Measurements from ENCODE around the gene UBE2I.
A peak's percentile ranks its signal among the peaks of the same experiment; 100 is the strongest.

UBE2I gene

DNA sequence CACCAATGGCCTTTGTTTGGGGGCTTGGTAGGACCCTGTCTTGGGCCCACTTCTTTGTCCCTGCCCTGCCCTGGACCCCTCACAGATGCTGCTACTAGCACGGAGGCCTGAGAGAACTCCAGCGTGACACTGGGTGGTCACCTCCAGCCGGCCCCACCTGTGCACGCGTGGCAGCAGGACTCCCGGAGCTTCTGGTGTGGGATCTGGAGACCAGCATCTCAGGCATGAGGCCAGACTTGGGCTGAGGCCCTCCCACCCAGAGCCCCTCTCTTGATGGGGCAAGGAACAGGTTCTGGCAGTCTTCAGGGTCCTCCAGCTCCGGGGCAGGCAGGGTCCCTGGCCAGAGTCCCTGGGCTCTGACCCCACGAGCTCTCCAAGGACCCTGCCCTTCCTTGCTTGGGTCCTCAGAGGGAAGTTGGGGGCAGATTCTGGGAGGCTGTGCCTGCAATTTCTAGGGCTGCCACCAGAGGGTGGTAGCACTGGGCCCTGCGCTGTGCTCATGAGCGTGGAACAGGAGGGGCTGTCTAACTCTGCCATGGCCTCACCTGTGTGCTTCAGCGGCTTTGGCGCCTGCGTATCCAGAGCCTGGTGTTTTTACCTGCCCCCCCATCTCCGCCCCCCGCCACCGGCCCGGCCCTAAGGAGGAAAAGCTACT lies 21.0 kb downstream of the UBE2I start:
- Histone ChIP-seq H3K4me3 (ENCODE audit: severe bottlenecking) (no peak overlapping the region), H3K9me3 (ENCODE audit: severe bottlenecking) (no peaks in the 10 kb centered on the region), H3K27ac (ENCODE audit: poor library complexity, severe bottlenecking) (no peak overlapping the region), H3K27me3 (ENCODE audit: insufficient read depth, poor library complexity, severe bottlenecking) (peaks cover 38% of the 10 kb centered on the region), H3K4me1 (ENCODE audit: insufficient read depth, poor library complexity, severe bottlenecking) (peaks cover 6% of the 10 kb centered on the region), H3K36me3 (ENCODE audit: low read depth) (peaks cover under 1% of the 10 kb centered on the region; the same call in 1 of the 2 replicates)
- TF ChIP-seq, protein P1, sequence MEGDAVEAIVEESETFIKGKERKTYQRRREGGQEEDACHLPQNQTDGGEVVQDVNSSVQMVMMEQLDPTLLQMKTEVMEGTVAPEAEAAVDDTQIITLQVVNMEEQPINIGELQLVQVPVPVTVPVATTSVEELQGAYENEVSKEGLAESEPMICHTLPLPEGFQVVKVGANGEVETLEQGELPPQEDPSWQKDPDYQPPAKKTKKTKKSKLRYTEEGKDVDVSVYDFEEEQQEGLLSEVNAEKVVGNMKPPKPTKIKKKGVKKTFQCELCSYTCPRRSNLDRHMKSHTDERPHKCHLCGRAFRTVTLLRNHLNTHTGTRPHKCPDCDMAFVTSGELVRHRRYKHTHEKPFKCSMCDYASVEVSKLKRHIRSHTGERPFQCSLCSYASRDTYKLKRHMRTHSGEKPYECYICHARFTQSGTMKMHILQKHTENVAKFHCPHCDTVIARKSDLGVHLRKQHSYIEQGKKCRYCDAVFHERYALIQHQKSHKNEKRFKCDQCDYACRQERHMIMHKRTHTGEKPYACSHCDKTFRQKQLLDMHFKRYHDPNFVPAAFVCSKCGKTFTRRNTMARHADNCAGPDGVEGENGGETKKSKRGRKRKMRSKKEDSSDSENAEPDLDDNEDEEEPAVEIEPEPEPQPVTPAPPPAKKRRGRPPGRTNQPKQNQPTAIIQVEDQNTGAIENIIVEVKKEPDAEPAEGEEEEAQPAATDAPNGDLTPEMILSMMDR (IDR thresholded peaks at IDR 0.05; ENCODE audit: poor library complexity, severe bottlenecking) = peak; percentile 30
- no peak for ATAC-seq (ENCODE audit: low read depth)
- no peak for DNase-seq (ENCODE audit: low spot score)

- DNase-seq (ENCODE audit: low spot score) (no peak), ATAC-seq (ENCODE audit: low read depth) (no peak)
- no peak overlapping the region for H3K4me3 ChIP-seq (ENCODE audit: severe bottlenecking)
- TF ChIP-seq, protein P1 (IDR thresholded peaks at IDR 0.05; ENCODE audit: poor library complexity, severe bottlenecking) = no peak
- H3K36me3 ChIP-seq (ENCODE audit: low read depth) = no peaks in the 10 kb centered on the region
- peaks cover 44% of the 10 kb centered on the region for H3K27me3 ChIP-seq (ENCODE audit: insufficient read depth, poor library complexity, severe bottlenecking)
- H3K4me1 ChIP-seq (ENCODE audit: insufficient read depth, poor library complexity, severe bottlenecking) = peaks cover 6% of the 10 kb centered on the region
- no peaks in the 10 kb centered on the region for H3K9me3 ChIP-seq (ENCODE audit: severe bottlenecking)
- no peak overlapping the region for H3K27ac ChIP-seq (ENCODE audit: poor library complexity, severe bottlenecking)
Observed at GRCh38 chr16:1330931-1331711, 21.7 kb downstream of the UBE2I start.

GRCh38 chr16:1331712-1332617 lies 22.5 kb downstream of the UBE2I start:
- ATAC-seq (ENCODE audit: low read depth) (peak; percentile 31; the same call in 1 of the 3 replicates), DNase-seq (ENCODE audit: low spot score) (no peak)
- H3K9me3 ChIP-seq (ENCODE audit: severe bottlenecking) = no peaks in the 10 kb centered on the region
- H3K4me1 ChIP-seq (ENCODE audit: insufficient read depth, poor library complexity, severe bottlenecking) = peaks cover 6% of the 10 kb centered on the region
- H3K4me3 ChIP-seq (ENCODE audit: severe bottlenecking) = no peak overlapping the region
- H3K27me3 ChIP-seq (ENCODE audit: insufficient read depth, poor library complexity, severe bottlenecking) = peaks cover 44% of the 10 kb centered on the region
- TF ChIP-seq, protein P1 (IDR thresholded peaks at IDR 0.05; ENCODE audit: poor library complexity, severe bottlenecking) = no peak
- no peaks in the 10 kb centered on the region for H3K36me3 ChIP-seq (ENCODE audit: low read depth)
- no peak overlapping the region for H3K27ac ChIP-seq (ENCODE audit: poor library complexity, severe bottlenecking)

GRCh38 chr16:1332618-1333148 lies 23.2 kb downstream of the UBE2I start:
- H3K4me3 ChIP-seq (ENCODE audit: severe bottlenecking) = no peak overlapping the region
- no peaks in the 10 kb centered on the region for H3K9me3 ChIP-seq (ENCODE audit: severe bottlenecking)
- peaks cover 6% of the 10 kb centered on the region for H3K4me1 ChIP-seq (ENCODE audit: insufficient read depth, poor library complexity, severe bottlenecking)
- TF ChIP-seq, protein P1 (IDR thresholded peaks at IDR 0.05; ENCODE audit: poor library complexity, severe bottlenecking) = no peak
- H3K27me3 ChIP-seq (ENCODE audit: insufficient read depth, poor library complexity, severe bottlenecking) = peaks cover 44% of the 10 kb centered on the region
- DNase-seq (ENCODE audit: low spot score) (no peak), ATAC-seq (ENCODE audit: low read depth) (no peak)
- H3K27ac ChIP-seq (ENCODE audit: poor library complexity, severe bottlenecking) = no peak overlapping the region
- H3K36me3 ChIP-seq (ENCODE audit: low read depth) = no peaks in the 10 kb centered on the region
